ENCODE measurements around the gene KCTD10.
A peak's percentile ranks its signal among the peaks of the same experiment; 100 is the strongest.

Gene KCTD10

GRCh38 chr12:109479761-109480160 is 2.7 kb upstream of the KCTD10 start:
- H4K91ac ChIP-seq (ENCODE audit: low read depth, low read length) = no peak overlapping the region
- H4K8ac ChIP-seq (ENCODE audit: low read depth, low read length) = no peak overlapping the region
- H3K4ac ChIP-seq (ENCODE audit: low read depth, low read length) = no peak overlapping the region
- no peak for DNase-seq
- no peak overlapping the region for H4K12ac ChIP-seq (ENCODE audit: low read depth, low read length)
- no peak overlapping the region for H3K4me2 ChIP-seq (ENCODE audit: low read length)
- no peak overlapping the region for H3K14ac ChIP-seq (ENCODE audit: low read length)
- H3K4me1 ChIP-seq (ENCODE audit: control insufficient read depth in 1 of 2, insufficient read depth in 2 of 2, low read length in 2 of 2) = peaks cover 12% of the 10 kb centered on the region in 2 experiments
- no peak overlapping the region for H3K4me3 ChIP-seq (ENCODE audit: low read depth, low read length)
- peaks cover 26% of the 10 kb centered on the region for H3K79me2 ChIP-seq (ENCODE audit: control insufficient read depth, insufficient read depth, low read length, poor library complexity)
- no peak overlapping the region for H3K23ac ChIP-seq (ENCODE audit: low read length)
- H3K18ac ChIP-seq (ENCODE audit: low read length) = no peak overlapping the region
- H3K27me3 ChIP-seq (ENCODE audit: insufficient read depth, low read length) = no peaks in the 10 kb centered on the region
- peaks cover 9% of the 10 kb centered on the region in 2 experiments for H3K36me3 ChIP-seq (ENCODE audit: control insufficient read depth in 1 of 2, insufficient read depth in 2 of 2, low read length in 2 of 2)
- H3K79me1 ChIP-seq (ENCODE audit: low read length) = peaks cover 17% of the 10 kb centered on the region
- no peak overlapping the region for H2BK5ac ChIP-seq (ENCODE audit: low read depth, low read length, poor library complexity)
- no peak overlapping the region for H3K27ac ChIP-seq (ENCODE audit: low read depth, low read length)
- H2AK5ac ChIP-seq (ENCODE audit: low read length) = no peak overlapping the region
- no peak overlapping the region for H2BK12ac ChIP-seq (ENCODE audit: low read length)
- WGBS (ENCODE audit: extremely low coverage, insufficient coverage, insufficient read length) = no CpG with 5 or more reads among the region's 1 CpG
- no peak overlapping the region for H2BK120ac ChIP-seq (ENCODE audit: insufficient read depth, low read length, poor library complexity)
- no peaks in the 10 kb centered on the region for H3K9me3 ChIP-seq (ENCODE audit: insufficient read depth, low read depth, low read length)
- H3K9ac ChIP-seq (ENCODE audit: low read length) = peak overlapping the region; percentile 19
- H2AFZ ChIP-seq (ENCODE audit: insufficient read depth, low read length, poor library complexity) = no peak overlapping the region

- WGBS (ENCODE audit: extremely low coverage, insufficient coverage, insufficient read length) = no CpG with 5 or more reads among the region's 9 CpGs
These were observed 839 bp upstream of the KCTD10 start for GRCh38 chr12:109477963-109478315.

GRCh38 chr12:109476807-109477184 is 304 bp downstream of the KCTD10 start:
- WGBS (ENCODE audit: extremely low coverage, insufficient coverage, insufficient read length) = 100% methylated on average over 2 of the region's 11 CpGs
- Histone ChIP-seq H3K4me3 (ENCODE audit: low read depth, low read length) (peak overlapping the region; percentile 90), H4K8ac (ENCODE audit: low read depth, low read length) (peak overlapping the region; percentile 98), H2AFZ (ENCODE audit: insufficient read depth, low read length, poor library complexity) (peak overlapping the region; percentile 68), H3K18ac (ENCODE audit: low read length) (peak overlapping the region; percentile 79), H3K79me2 (ENCODE audit: control insufficient read depth, insufficient read depth, low read length, poor library complexity) (peaks cover 34% of the 10 kb centered on the region), H3K27me3 (ENCODE audit: insufficient read depth, low read length) (no peaks in the 10 kb centered on the region), H3K4ac (ENCODE audit: low read depth, low read length) (peak overlapping the region; percentile 94), H3K9me3 (ENCODE audit: insufficient read depth, low read depth, low read length) (no peaks in the 10 kb centered on the region), H4K91ac (ENCODE audit: low read depth, low read length) (peak overlapping the region; percentile 81), H2AK5ac (ENCODE audit: low read length) (peak overlapping the region; percentile 77), H4K12ac (ENCODE audit: low read depth, low read length) (peak overlapping the region; percentile 76), H2BK5ac (ENCODE audit: low read depth, low read length, poor library complexity) (peak overlapping the region; percentile 100), H3K79me1 (ENCODE audit: low read length) (peaks cover 17% of the 10 kb centered on the region), H3K23ac (ENCODE audit: low read length) (no peak overlapping the region), H3K36me3 (ENCODE audit: control insufficient read depth in 1 of 2, insufficient read depth in 2 of 2, low read length in 2 of 2) (peaks cover 5% of the 10 kb centered on the region in 2 experiments), H2BK12ac (ENCODE audit: low read length) (no peak overlapping the region), H3K4me1 (ENCODE audit: control insufficient read depth in 1 of 2, insufficient read depth in 2 of 2, low read length in 2 of 2) (peaks cover 14 to 15% of the 10 kb centered on the region in 2 experiments), H2BK120ac (ENCODE audit: insufficient read depth, low read length, poor library complexity) (peak overlapping the region; percentile 29), H3K4me2 (ENCODE audit: low read length) (peak overlapping the region; percentile 78), H3K9ac (ENCODE audit: low read length) (peak overlapping the region; percentile 92), H3K14ac (ENCODE audit: low read length) (peak overlapping the region; percentile 84), H3K27ac (ENCODE audit: low read depth, low read length) (peak overlapping the region; percentile 90)
- no peak for DNase-seq

More at GRCh38 chr12:109477963-109478315, 839 bp upstream of the KCTD10 start:
- Histone ChIP-seq H3K9ac (ENCODE audit: low read length) (peak overlapping the region; percentile 84), H2AK5ac (ENCODE audit: low read length) (peak overlapping the region; percentile 99), H2BK12ac (ENCODE audit: low read length) (peak overlapping the region; percentile 43), H3K9me3 (ENCODE audit: insufficient read depth, low read depth, low read length) (no peaks in the 10 kb centered on the region), H4K8ac (ENCODE audit: low read depth, low read length) (peak overlapping the region; percentile 98), H3K4ac (ENCODE audit: low read depth, low read length) (peak overlapping the region; percentile 75), H2AFZ (ENCODE audit: insufficient read depth, low read length, poor library complexity) (peak overlapping the region; percentile 99), H3K18ac (ENCODE audit: low read length) (peak overlapping the region; percentile 97), H3K79me2 (ENCODE audit: control insufficient read depth, insufficient read depth, low read length, poor library complexity) (peaks cover 32% of the 10 kb centered on the region), H2BK120ac (ENCODE audit: insufficient read depth, low read length, poor library complexity) (peak overlapping the region; percentile 100), H4K12ac (ENCODE audit: low read depth, low read length) (peak overlapping the region; percentile 99), H3K4me2 (ENCODE audit: low read length) (peak overlapping the region; percentile 78), H3K27me3 (ENCODE audit: insufficient read depth, low read length) (no peaks in the 10 kb centered on the region), H3K23ac (ENCODE audit: low read length) (no peak overlapping the region), H3K4me3 (ENCODE audit: low read depth, low read length) (peak overlapping the region; percentile 90), H3K27ac (ENCODE audit: low read depth, low read length) (no peak overlapping the region), H4K91ac (ENCODE audit: low read depth, low read length) (peak overlapping the region; percentile 100), H3K36me3 (ENCODE audit: control insufficient read depth in 1 of 2, insufficient read depth in 2 of 2, low read length in 2 of 2) (peaks cover 3 to 5% of the 10 kb centered on the region in 2 experiments), H2BK5ac (ENCODE audit: low read depth, low read length, poor library complexity) (peak overlapping the region; percentile 100), H3K14ac (ENCODE audit: low read length) (peak overlapping the region; percentile 99), H3K4me1 (ENCODE audit: control insufficient read depth in 1 of 2, insufficient read depth in 2 of 2, low read length in 2 of 2) (peaks cover 14 to 15% of the 10 kb centered on the region in 2 experiments), H3K79me1 (ENCODE audit: low read length) (peaks cover 17% of the 10 kb centered on the region)
- DNase-seq = no peak

- Histone ChIP-seq H3K27me3 (ENCODE audit: insufficient read depth, low read length) (no peaks in the 10 kb centered on the region), H3K79me2 (ENCODE audit: control insufficient read depth, insufficient read depth, low read length, poor library complexity) (peaks cover 34% of the 10 kb centered on the region), H4K91ac (ENCODE audit: low read depth, low read length) (peak overlapping the region; percentile 81), H3K4me3 (ENCODE audit: low read depth, low read length) (peak overlapping the region; percentile 90), H3K18ac (ENCODE audit: low read length) (peak overlapping the region; percentile 9), H2BK12ac (ENCODE audit: low read length) (no peak overlapping the region), H4K8ac (ENCODE audit: low read depth, low read length) (peak overlapping the region; percentile 5), H3K4ac (ENCODE audit: low read depth, low read length) (peak overlapping the region; percentile 94), H2BK5ac (ENCODE audit: low read depth, low read length, poor library complexity) (no peak overlapping the region), H4K12ac (ENCODE audit: low read depth, low read length) (no peak overlapping the region), H3K4me1 (ENCODE audit: control insufficient read depth in 1 of 2, insufficient read depth in 2 of 2, low read length in 2 of 2) (peaks cover 14 to 15% of the 10 kb centered on the region in 2 experiments), H3K23ac (ENCODE audit: low read length) (no peak overlapping the region), H3K27ac (ENCODE audit: low read depth, low read length) (peak overlapping the region; percentile 90), H3K79me1 (ENCODE audit: low read length) (peaks cover 17% of the 10 kb centered on the region), H3K9me3 (ENCODE audit: insufficient read depth, low read depth, low read length) (no peaks in the 10 kb centered on the region), H3K36me3 (ENCODE audit: control insufficient read depth in 1 of 2, insufficient read depth in 2 of 2, low read length in 2 of 2) (peaks cover 5 to 7% of the 10 kb centered on the region in 2 experiments), H2BK120ac (ENCODE audit: insufficient read depth, low read length, poor library complexity) (peak overlapping the region; percentile 1), H3K14ac (ENCODE audit: low read length) (peak overlapping the region; percentile 22), H2AFZ (ENCODE audit: insufficient read depth, low read length, poor library complexity) (no peak overlapping the region), H2AK5ac (ENCODE audit: low read length) (peak overlapping the region; percentile 6), H3K4me2 (ENCODE audit: low read length) (peak overlapping the region; percentile 78), H3K9ac (ENCODE audit: low read length) (peak overlapping the region; percentile 92)
- DNase-seq = no peak
- WGBS (ENCODE audit: extremely low coverage, insufficient coverage, insufficient read length) = no CpG with 5 or more reads among the region's 19 CpGs
These were observed 900 bp downstream of the KCTD10 start for GRCh38 chr12:109475993-109476806.

Measured in trophoblast cell (in vitro differentiated cells and primary cell).